ENCODE data around the gene OLFML2A.
A peak's percentile ranks its signal among the peaks of the same experiment; 100 is the strongest.
"Not testable (repeated sequence)": the region's sequence is repeated elsewhere in the genome, so short reads cannot be mapped to it uniquely, and the experiment has no call there.

The OLFML2A gene

DNA sequence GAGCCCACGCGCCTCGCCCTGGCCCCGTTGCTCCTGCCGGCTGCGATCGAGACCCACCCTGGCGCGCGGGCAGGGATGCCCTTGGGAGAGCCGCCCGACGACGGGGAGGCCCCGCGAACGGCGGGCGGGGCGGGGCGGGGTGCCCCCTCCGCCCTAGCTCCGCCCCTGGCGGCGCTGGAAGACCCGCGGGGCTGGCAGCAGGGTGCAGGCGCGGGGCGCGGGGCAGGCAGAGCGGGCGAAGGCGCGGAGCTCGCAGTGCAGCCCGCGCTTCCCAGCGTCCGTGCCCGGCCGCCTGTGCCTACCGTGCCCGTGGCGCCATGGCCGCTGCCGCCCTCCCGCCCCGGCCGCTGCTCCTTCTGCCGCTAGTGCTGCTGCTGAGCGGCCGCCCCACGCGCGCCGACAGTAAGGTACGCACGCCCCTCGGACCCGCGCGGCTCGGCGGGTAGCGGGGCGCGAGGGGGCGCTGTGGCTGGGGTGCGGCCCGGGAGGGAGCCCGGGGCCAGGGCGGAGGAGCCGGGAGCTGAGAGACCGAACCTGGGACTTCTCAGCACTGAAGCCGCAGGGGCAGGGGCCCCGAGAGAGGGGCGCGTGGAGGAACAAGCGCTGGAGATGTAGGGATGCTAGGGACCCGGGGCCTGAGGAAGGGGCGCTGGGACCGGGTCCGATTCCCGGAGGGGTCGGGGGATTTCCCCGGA lies at the start of gene OLFML2A:
OLFML2A (plus strand) TSS at position 180 of the 695 bp plus-strand sequence; CDS start at position 318, 138 bp downstream.
- peaks cover 43% of the 10 kb centered on the region for H3K27me3 ChIP-seq (ENCODE audit: insufficient read depth, low read length)
- no peaks in the 10 kb centered on the region for H3K9me3 ChIP-seq (ENCODE audit: insufficient read depth, low read depth, low read length)

GRCh38 chr9:124730772-124731171 lies 46.2 kb upstream of the OLFML2A start:
- H3K36me3 ChIP-seq (ENCODE audit: insufficient read depth, low read depth, low read length): peaks cover 51% of the 10 kb centered on the region
- H3K27ac ChIP-seq (ENCODE audit: low read length): no peak overlapping the region
- H3K4me1 ChIP-seq (ENCODE audit: insufficient read depth, low read length): peaks cover 15% of the 10 kb centered on the region; the same call in 1 of the 2 replicates
- no peak overlapping the region for H3K4me3 ChIP-seq (ENCODE audit: low read length)
- H3K9ac ChIP-seq (ENCODE audit: low read depth, low read length): no peak overlapping the region
- H3K27me3 ChIP-seq (ENCODE audit: insufficient read depth, low read length): no peaks in the 10 kb centered on the region
- no peaks in the 10 kb centered on the region for H3K9me3 ChIP-seq (ENCODE audit: insufficient read depth, low read depth, low read length)

More for the DNA sequence above, at the start of gene OLFML2A:
- Histone ChIP-seq H3K9ac (ENCODE audit: low read depth, low read length) (peak within 1 kb of the TSS; percentile 57; the same call in 1 of the 2 replicates), H3K27ac (ENCODE audit: low read length) (no peak within 1 kb of the TSS), H3K4me1 (ENCODE audit: insufficient read depth, low read length) (peaks cover 14% of the 10 kb centered on the region), H3K36me3 (ENCODE audit: insufficient read depth, low read depth, low read length) (no peaks in the 10 kb centered on the region), H3K4me3 (ENCODE audit: low read length) (peak within 1 kb of the TSS; percentile 73)

DNA sequence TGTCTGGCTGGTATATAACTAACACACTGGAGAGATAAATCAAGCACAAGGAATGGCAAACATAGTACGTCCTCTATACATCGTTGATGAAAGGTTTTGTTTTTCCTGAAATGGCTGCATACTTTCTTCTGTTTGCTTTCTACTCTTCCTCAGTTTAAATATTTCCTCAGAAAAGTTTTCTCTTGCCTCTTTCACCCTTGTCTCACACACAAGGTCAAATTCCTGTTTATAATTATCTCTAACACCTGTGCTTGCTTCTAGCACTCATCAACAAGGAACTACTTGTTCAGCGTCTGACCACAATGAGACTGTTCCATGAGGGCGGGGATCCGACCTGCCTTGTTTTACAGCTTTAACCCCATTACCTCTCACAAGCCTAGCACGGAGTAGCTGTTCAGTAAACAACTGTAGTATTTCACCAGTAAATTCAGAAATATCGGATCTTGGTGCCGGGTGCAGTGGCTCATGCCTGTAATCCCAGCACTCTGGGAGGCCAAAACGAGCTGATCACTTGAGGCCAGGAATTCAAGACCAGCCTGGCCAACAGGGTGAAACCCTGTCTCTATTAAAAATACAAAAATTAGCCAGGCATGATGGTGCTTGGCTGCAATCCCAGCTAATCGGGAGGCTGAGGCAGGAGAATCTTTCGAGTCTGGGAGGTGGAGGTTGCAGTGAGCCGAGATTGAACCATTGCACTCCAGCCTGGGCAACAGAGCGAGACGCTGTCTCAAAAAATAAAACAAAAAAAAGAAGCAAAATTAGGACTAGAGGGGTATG lies 42.8 kb upstream of the OLFML2A start:
- H3K9me3 ChIP-seq (ENCODE audit: insufficient read depth, low read depth, low read length): no peaks in the 10 kb centered on the region
- no peak overlapping the region for H3K27ac ChIP-seq (ENCODE audit: low read length)
- H3K4me1 ChIP-seq (ENCODE audit: insufficient read depth, low read length): peaks cover 15% of the 10 kb centered on the region; the same call in 1 of the 2 replicates
- H3K9ac ChIP-seq (ENCODE audit: low read depth, low read length): peak overlapping the region; percentile 16; the same call in 1 of the 2 replicates
- H3K27me3 ChIP-seq (ENCODE audit: insufficient read depth, low read length): no peaks in the 10 kb centered on the region
- no peak overlapping the region for H3K4me3 ChIP-seq (ENCODE audit: low read length)
- H3K36me3 ChIP-seq (ENCODE audit: insufficient read depth, low read depth, low read length): peaks cover 47% of the 10 kb centered on the region

DNA sequence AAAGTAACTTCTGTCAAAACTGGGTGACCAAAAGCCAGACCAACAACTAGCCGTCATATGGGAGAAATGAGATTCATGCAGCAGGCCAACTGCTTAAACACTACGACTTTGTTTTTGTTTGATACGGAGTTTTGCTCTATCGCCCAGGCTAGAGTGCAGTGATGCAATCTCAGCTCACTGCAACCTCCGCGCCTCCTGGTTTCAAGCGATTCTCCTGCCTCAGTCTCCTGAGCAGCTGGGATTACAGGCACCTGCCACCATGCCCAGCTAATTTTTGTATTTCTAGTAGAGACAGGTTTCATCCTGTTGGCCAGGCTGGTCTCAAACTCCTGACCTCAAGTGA lies 42.2 kb upstream of the OLFML2A start:
- not testable (repeated sequence) for H3K9me3 ChIP-seq (ENCODE audit: insufficient read depth, low read depth, low read length); H3K4me3 ChIP-seq (ENCODE audit: low read length); H3K27ac ChIP-seq (ENCODE audit: low read length); H3K27me3 ChIP-seq (ENCODE audit: insufficient read depth, low read length)
- peaks cover 15% of the 10 kb centered on the region; the same call in 1 of the 2 replicates for H3K4me1 ChIP-seq (ENCODE audit: insufficient read depth, low read length)
- peaks cover 47% of the 10 kb centered on the region for H3K36me3 ChIP-seq (ENCODE audit: insufficient read depth, low read depth, low read length)
- peak overlapping the region; percentile 16; the same call in 1 of the 2 replicates for H3K9ac ChIP-seq (ENCODE audit: low read depth, low read length)

DNA sequence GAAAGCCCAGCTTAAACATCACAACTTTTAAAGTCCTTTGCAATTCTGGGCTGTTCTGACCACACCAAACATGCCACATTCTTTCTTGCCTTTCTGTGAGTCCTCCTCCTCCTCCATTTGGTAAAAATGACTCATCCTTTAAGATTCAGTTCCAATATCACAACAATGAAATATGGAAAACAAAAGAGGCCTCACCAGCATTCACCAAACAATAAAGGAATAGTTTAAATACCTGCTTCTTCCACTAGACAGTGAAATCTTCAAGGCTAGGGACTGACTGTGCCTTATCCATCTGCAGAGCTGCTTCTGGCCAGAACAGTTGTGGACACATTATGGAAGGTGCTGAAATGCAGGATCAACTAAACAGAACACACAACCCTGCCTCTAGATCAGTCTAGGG lies 41.8 kb upstream of the OLFML2A start:
- peaks cover 49% of the 10 kb centered on the region for H3K36me3 ChIP-seq (ENCODE audit: insufficient read depth, low read depth, low read length)
- no peak overlapping the region for H3K27ac ChIP-seq (ENCODE audit: low read length)
- peaks cover 15% of the 10 kb centered on the region; the same call in 1 of the 2 replicates for H3K4me1 ChIP-seq (ENCODE audit: insufficient read depth, low read length)
- no peaks in the 10 kb centered on the region for H3K9me3 ChIP-seq (ENCODE audit: insufficient read depth, low read depth, low read length)
- H3K9ac ChIP-seq (ENCODE audit: low read depth, low read length): peak overlapping the region; percentile 16; the same call in 1 of the 2 replicates
- H3K4me3 ChIP-seq (ENCODE audit: low read length): no peak overlapping the region
- H3K27me3 ChIP-seq (ENCODE audit: insufficient read depth, low read length): no peaks in the 10 kb centered on the region

GRCh38 chr9:124738075-124738474 lies 38.9 kb upstream of the OLFML2A start:
- not testable (repeated sequence) for H3K9ac ChIP-seq (ENCODE audit: low read depth, low read length); H3K4me3 ChIP-seq (ENCODE audit: low read length); H3K9me3 ChIP-seq (ENCODE audit: insufficient read depth, low read depth, low read length); H3K27me3 ChIP-seq (ENCODE audit: insufficient read depth, low read length); H3K27ac ChIP-seq (ENCODE audit: low read length)
- Histone ChIP-seq H3K4me1 (ENCODE audit: insufficient read depth, low read length) (peaks cover 18% of the 10 kb centered on the region; the same call in 1 of the 2 replicates), H3K36me3 (ENCODE audit: insufficient read depth, low read depth, low read length) (peaks cover 25% of the 10 kb centered on the region; the same call in 1 of the 2 replicates)

- no peaks in the 10 kb centered on the region for H3K9me3 ChIP-seq (ENCODE audit: insufficient read depth, low read depth, low read length)
- H3K27me3 ChIP-seq (ENCODE audit: insufficient read depth, low read length): no peaks in the 10 kb centered on the region
- no peak overlapping the region for H3K4me3 ChIP-seq (ENCODE audit: low read length)
- H3K9ac ChIP-seq (ENCODE audit: low read depth, low read length): no peak overlapping the region
- H3K4me1 ChIP-seq (ENCODE audit: insufficient read depth, low read length): peaks cover 19% of the 10 kb centered on the region; the same call in 1 of the 2 replicates
- no peak overlapping the region for H3K27ac ChIP-seq (ENCODE audit: low read length)
- H3K36me3 ChIP-seq (ENCODE audit: insufficient read depth, low read depth, low read length): peaks cover 18% of the 10 kb centered on the region; the same call in 1 of the 2 replicates
Measured at GRCh38 chr9:124739360-124739759, 37.6 kb upstream of the OLFML2A start.

DNA sequence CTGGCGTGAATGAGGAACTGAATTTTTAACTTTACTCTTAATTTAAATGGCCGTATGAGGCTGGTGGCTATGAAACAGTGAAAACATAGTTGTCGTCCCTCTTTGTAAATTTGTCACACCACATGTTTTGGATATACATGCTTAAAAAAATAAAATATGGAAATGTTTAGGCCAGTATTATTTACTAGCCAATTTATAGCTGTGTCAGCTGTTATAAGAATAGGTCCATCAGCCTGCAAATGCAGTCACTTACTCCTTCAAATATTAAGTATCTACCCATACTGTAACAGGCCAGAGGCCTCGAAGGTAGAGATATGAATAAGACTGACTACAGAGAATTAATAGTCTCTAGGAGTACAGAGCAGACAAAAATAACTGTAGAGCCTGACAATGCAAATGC lies 35.8 kb upstream of the OLFML2A start:
- Histone ChIP-seq H3K27me3 (ENCODE audit: insufficient read depth, low read length) (no peaks in the 10 kb centered on the region), H3K9me3 (ENCODE audit: insufficient read depth, low read depth, low read length) (no peaks in the 10 kb centered on the region), H3K27ac (ENCODE audit: low read length) (no peak overlapping the region), H3K36me3 (ENCODE audit: insufficient read depth, low read depth, low read length) (peaks cover 18% of the 10 kb centered on the region; the same call in 1 of the 2 replicates), H3K4me3 (ENCODE audit: low read length) (no peak overlapping the region), H3K9ac (ENCODE audit: low read depth, low read length) (no peak overlapping the region), H3K4me1 (ENCODE audit: insufficient read depth, low read length) (peaks cover 6% of the 10 kb centered on the region; the same call in 1 of the 2 replicates)

- H3K27ac ChIP-seq (ENCODE audit: low read length): no peak overlapping the region
Measured at GRCh38 chr9:124741662-124742061, 35.3 kb upstream of the OLFML2A start.

GRCh38 chr9:124742940-124743339 lies 34.0 kb upstream of the OLFML2A start:
- no peak overlapping the region for H3K4me3 ChIP-seq (ENCODE audit: low read length)
- H3K9me3 ChIP-seq (ENCODE audit: insufficient read depth, low read depth, low read length): no peaks in the 10 kb centered on the region
- no peak overlapping the region for H3K27ac ChIP-seq (ENCODE audit: low read length)
- H3K27me3 ChIP-seq (ENCODE audit: insufficient read depth, low read length): no peaks in the 10 kb centered on the region
- H3K9ac ChIP-seq (ENCODE audit: low read depth, low read length): no peak overlapping the region
- peaks cover 9% of the 10 kb centered on the region; the same call in 1 of the 2 replicates for H3K36me3 ChIP-seq (ENCODE audit: insufficient read depth, low read depth, low read length)
- H3K4me1 ChIP-seq (ENCODE audit: insufficient read depth, low read length): peaks cover 11% of the 10 kb centered on the region; the same call in 1 of the 2 replicates

More at GRCh38 chr9:124741662-124742061, 35.3 kb upstream of the OLFML2A start:
- peaks cover 6% of the 10 kb centered on the region; the same call in 1 of the 2 replicates for H3K4me1 ChIP-seq (ENCODE audit: insufficient read depth, low read length)
- no peak overlapping the region for H3K9ac ChIP-seq (ENCODE audit: low read depth, low read length)
- no peak overlapping the region for H3K4me3 ChIP-seq (ENCODE audit: low read length)
- H3K9me3 ChIP-seq (ENCODE audit: insufficient read depth, low read depth, low read length): no peaks in the 10 kb centered on the region
- H3K36me3 ChIP-seq (ENCODE audit: insufficient read depth, low read depth, low read length): peaks cover 15% of the 10 kb centered on the region; the same call in 1 of the 2 replicates
- H3K27me3 ChIP-seq (ENCODE audit: insufficient read depth, low read length): no peaks in the 10 kb centered on the region

GRCh38 chr9:124743686-124744348 lies 33.1 kb upstream of the OLFML2A start:
- no peak overlapping the region for H3K27ac ChIP-seq (ENCODE audit: low read length)
- H3K9me3 ChIP-seq (ENCODE audit: insufficient read depth, low read depth, low read length): no peaks in the 10 kb centered on the region
- peaks cover 9% of the 10 kb centered on the region; the same call in 1 of the 2 replicates for H3K36me3 ChIP-seq (ENCODE audit: insufficient read depth, low read depth, low read length)
- H3K9ac ChIP-seq (ENCODE audit: low read depth, low read length): no peak overlapping the region
- peaks cover 14% of the 10 kb centered on the region; the same call in 1 of the 2 replicates for H3K4me1 ChIP-seq (ENCODE audit: insufficient read depth, low read length)
- H3K4me3 ChIP-seq (ENCODE audit: low read length): no peak overlapping the region
- no peaks in the 10 kb centered on the region for H3K27me3 ChIP-seq (ENCODE audit: insufficient read depth, low read length)
